Caco-2 (cell line): ENCODE measurements around the gene PCBP3. TPM values are rescaled to one million over a fixed set of nuclear protein-coding genes. Genes with fewer than 3 reads are reported as not detected.
"Not testable (repeated sequence)": the region's sequence is repeated elsewhere in the genome, so short reads cannot be mapped to it uniquely, and the experiment has no call there.

Source experiments
- BruUV-seq: library from RNA; stranded (reverse); fragments of 400-500 nt; replicated peaks from 2 replicates; lab custom pipeline; 2021; lab: Mats Ljungman, UMichigan
- CTCF ChIA-PET: fragments of 300-600 bp; sonication (Branson Sonifier 250); formaldehyde crosslinking; loops from one replicate; lab custom pipeline; 2022; ENCODE audit warnings: antibody characterized with exemption; lab: Charles Lee
- POLR2A ChIA-PET: fragments of 300-600 bp; sonication (Branson Sonifier 250); formaldehyde crosslinking; loops from one replicate; lab custom pipeline; 2022; ENCODE audit warnings: antibody characterized with exemption; lab: Charles Lee
- DNase-seq, 2 experiments: peaks; one replicate each; pipeline versions ENCODE4 v3.0.0 to v3.0.0-alpha.2; 2020 to 2022
- H3K27me3 ChIP-seq: replicated peaks from 2 replicates; pipeline ENCODE4 v1.6.0; 2011; ENCODE audit warnings: low read length; ENCODE audit not compliant: control insufficient read depth, insufficient read depth
- H3K36me3 ChIP-seq: 2 replicates; pipeline ENCODE4 v1.5.1; 2011; ENCODE audit warnings: low read length; ENCODE audit not compliant: control insufficient read depth, insufficient read depth
- H3K4me1 ChIP-seq: fragments of 250-450 bp; sonication (Bioruptor Pico); 2 replicates; pipeline ENCODE4 v1.5.1; 2020; ENCODE audit warnings: mild to moderate bottlenecking
- H3K4me3 ChIP-seq: 2 replicates; pipeline ENCODE4 v1.5.1; 2011; ENCODE audit warnings: low read depth, mild to moderate bottlenecking, control low read depth, low read length
- H3K9me3 ChIP-seq: fragments of 250-450 bp; sonication (Bioruptor Pico); 2 replicates; pipeline ENCODE4 v1.5.1; 2020; ENCODE audit warnings: mild to moderate bottlenecking, moderate library complexity
- H3K27ac Mint-ChIP-seq: one replicate; pipeline ENCODE4 v1.8.0; 2022; ENCODE audit warnings: mixed read lengths; ENCODE audit not compliant: unreplicated experiment
- H3K27me3 Mint-ChIP-seq: one replicate; pipeline ENCODE4 v1.8.0; 2022; ENCODE audit warnings: mixed read lengths; ENCODE audit not compliant: insufficient read depth, unreplicated experiment
- H3K36me3 Mint-ChIP-seq: one replicate; pipeline ENCODE4 v1.8.0; 2022; ENCODE audit warnings: mild to moderate bottlenecking, mixed read lengths; ENCODE audit not compliant: insufficient read depth, unreplicated experiment
- H3K4me1 Mint-ChIP-seq: one replicate; pipeline ENCODE4 v1.8.0; 2022; ENCODE audit warnings: low read depth, mixed read lengths; ENCODE audit not compliant: unreplicated experiment
- H3K4me3 Mint-ChIP-seq: one replicate; pipeline ENCODE4 v1.8.0; 2022; ENCODE audit warnings: mild to moderate bottlenecking, moderate library complexity, mixed read lengths; ENCODE audit not compliant: unreplicated experiment
- H3K9me3 Mint-ChIP-seq: one replicate; pipeline ENCODE4 v1.8.0; 2022; ENCODE audit warnings: mixed read lengths; ENCODE audit not compliant: unreplicated experiment
- intact Hi-C: fragments of 100-400 bp; cut with micrococcal nuclease; formaldehyde crosslinking; loops from one replicate; pipeline ENCODE4 v1.10.0; 2022; ENCODE audit not compliant: unreplicated experiment
- total RNA-seq: library from RNA; stranded (reverse); gene quantifications from 2 replicates; pipeline ENCODE4 v1.2.3, GENCODE V29; 2022
- TF ChIP-seq, protein P1 (sequence below), 2 experiments: fragments of 200-600 bp in 1 of 2; IDR thresholded peaks; 1 replicate in 1 of 2; 2 replicates in 1 of 2; pipeline versions ENCODE4 v1.5.1 to v1.8.0; 2011 to 2022; ENCODE audit warnings: antibody characterized with exemption in 1 of 2, control low read depth in 1 of 2, inconsistent platforms in 1 of 2, low read depth in 1 of 2, low read length in 1 of 2, mild to moderate bottlenecking in 1 of 2, moderate library complexity in 1 of 2; ENCODE audit not compliant: insufficient read depth in 1 of 2, severe bottlenecking in 1 of 2, unreplicated experiment in 1 of 2

PCBP3 gene
- total RNA-seq, 1 experiment from 2014 or later: 0.75 TPM

DNA sequence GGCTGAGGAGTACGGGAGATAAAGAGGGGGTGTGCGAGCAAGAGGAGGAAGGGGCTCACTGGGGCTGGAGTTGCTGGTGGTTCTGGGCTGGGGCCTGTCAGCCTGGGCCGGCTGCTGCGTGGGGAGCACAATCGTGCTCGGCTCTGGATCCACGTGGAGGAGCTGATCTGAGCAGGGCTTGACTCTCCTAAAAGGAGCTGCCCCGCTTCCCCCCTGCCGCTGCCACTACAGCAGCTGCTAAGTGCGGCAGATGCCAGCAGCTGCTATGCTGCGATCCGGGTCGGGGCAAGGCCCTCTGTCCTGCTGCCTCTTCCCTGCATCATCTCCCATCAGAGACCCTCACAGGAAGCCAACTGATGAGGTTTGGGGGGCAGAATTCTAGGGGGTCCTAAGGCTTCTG, 165.9 kb downstream of the PCBP3 start:
- ChIA-PET POLR2A (no interaction called here), CTCF (no interaction called here)
- Mint-ChIP-seq H3K27ac (no peak overlapping the region), H3K36me3 (no peaks in the 10 kb centered on the region), H3K27me3 (peaks cover 17% of the 10 kb centered on the region), H3K4me1 (no peaks in the 10 kb centered on the region), H3K4me3 (no peak overlapping the region), H3K9me3 (no peaks in the 10 kb centered on the region)
- BruUV-seq: no TSS peak
- Histone ChIP-seq H3K9me3 (no peaks in the 10 kb centered on the region), H3K27me3 (no peaks in the 10 kb centered on the region; the same call in 1 of the 2 replicates), H3K36me3 (no peaks in the 10 kb centered on the region), H3K4me1 (no peaks in the 10 kb centered on the region), H3K4me3 (no peak overlapping the region)
- intact Hi-C loops: no loop called here
- TF ChIP-seq, protein P1, sequence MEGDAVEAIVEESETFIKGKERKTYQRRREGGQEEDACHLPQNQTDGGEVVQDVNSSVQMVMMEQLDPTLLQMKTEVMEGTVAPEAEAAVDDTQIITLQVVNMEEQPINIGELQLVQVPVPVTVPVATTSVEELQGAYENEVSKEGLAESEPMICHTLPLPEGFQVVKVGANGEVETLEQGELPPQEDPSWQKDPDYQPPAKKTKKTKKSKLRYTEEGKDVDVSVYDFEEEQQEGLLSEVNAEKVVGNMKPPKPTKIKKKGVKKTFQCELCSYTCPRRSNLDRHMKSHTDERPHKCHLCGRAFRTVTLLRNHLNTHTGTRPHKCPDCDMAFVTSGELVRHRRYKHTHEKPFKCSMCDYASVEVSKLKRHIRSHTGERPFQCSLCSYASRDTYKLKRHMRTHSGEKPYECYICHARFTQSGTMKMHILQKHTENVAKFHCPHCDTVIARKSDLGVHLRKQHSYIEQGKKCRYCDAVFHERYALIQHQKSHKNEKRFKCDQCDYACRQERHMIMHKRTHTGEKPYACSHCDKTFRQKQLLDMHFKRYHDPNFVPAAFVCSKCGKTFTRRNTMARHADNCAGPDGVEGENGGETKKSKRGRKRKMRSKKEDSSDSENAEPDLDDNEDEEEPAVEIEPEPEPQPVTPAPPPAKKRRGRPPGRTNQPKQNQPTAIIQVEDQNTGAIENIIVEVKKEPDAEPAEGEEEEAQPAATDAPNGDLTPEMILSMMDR (IDR thresholded peaks at IDR 0.05; ENCODE audit: insufficient read depth in 1 of 2, low read depth in 1 of 2, low read length in 1 of 2, severe bottlenecking in 1 of 2, unreplicated experiment in 1 of 2): no peak
- no peak for DNase-seq

DNA sequence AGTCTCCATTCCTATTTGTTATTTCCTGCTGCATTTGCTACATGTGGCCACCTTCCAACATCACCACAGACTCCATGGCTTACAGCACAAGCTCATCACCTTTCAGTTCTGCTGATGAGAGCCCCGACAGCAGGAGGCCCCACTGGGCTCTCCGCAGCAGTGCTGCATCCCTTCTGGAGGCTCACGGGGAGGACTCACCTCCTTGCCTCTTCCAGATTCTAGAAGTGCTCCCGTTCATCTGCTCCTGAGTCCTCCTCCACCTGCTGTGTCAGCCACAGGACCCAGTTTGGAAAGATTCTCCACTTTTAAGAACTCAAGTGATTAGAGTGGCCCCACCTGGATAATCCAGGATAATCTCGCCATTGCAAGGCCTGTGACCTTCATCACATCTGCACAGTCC, 167.6 kb downstream of the PCBP3 start:
- H3K4me3 Mint-ChIP-seq: no peak overlapping the region
- no peak overlapping the region for H3K27ac Mint-ChIP-seq
- H3K36me3 Mint-ChIP-seq: no peaks in the 10 kb centered on the region
- H3K36me3 ChIP-seq: no peaks in the 10 kb centered on the region
- DNase-seq: no peak
- intact Hi-C loops: no loop called here
- no peaks in the 10 kb centered on the region for H3K9me3 ChIP-seq
- H3K4me1 ChIP-seq: no peaks in the 10 kb centered on the region
- no TSS peak for BruUV-seq
- ChIA-PET CTCF (no interaction called here), POLR2A (no interaction called here)
- TF ChIP-seq, protein P1 (IDR thresholded peaks at IDR 0.05; ENCODE audit: insufficient read depth in 1 of 2, low read depth in 1 of 2, low read length in 1 of 2, severe bottlenecking in 1 of 2, unreplicated experiment in 1 of 2): no peak
- no peak overlapping the region for H3K4me3 ChIP-seq
- no peaks in the 10 kb centered on the region for H3K27me3 ChIP-seq
- no peaks in the 10 kb centered on the region for H3K4me1 Mint-ChIP-seq
- H3K27me3 Mint-ChIP-seq: peaks cover 17% of the 10 kb centered on the region
- H3K9me3 Mint-ChIP-seq: no peaks in the 10 kb centered on the region

DNA sequence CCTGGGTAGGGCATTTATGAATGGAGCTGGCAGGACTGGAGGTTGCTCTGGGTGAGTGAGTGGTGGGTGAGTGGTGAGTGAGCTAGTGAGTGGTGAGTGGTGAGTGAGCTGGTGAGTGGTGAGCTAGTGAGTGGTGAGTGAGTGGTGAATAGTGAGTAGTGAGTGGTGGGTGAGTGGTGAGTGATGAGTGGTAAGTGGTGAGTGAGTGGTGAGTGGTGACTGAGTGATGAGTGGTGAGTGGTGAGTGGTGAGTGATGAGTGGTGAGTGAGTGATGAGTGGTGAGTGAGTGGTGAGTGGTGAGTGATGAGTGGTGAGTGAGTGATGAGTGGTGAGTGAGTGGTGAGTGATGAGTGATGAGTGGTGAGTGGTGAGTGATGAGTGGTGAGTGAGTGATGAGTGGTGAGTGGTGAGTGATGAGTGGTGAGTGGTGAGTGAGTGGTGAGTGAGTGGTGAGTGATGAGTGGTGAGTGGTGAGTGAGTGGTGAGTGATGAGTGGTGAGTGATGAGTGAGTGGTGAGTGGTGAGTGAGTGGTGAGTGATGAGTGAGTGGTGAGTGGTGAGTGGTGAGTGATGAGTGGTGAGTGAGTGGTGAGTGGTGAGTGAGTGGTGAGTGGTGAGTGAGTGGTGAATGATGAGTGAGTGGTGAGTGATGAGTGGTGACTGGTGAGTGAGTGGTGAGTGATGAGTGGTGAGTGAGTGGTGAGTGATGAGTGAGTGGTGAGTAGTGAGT, 170.8 kb downstream of the PCBP3 start:
- H3K27me3 Mint-ChIP-seq: peaks cover 17% of the 10 kb centered on the region
- POLR2A ChIA-PET: not testable (repeated sequence)

DNA sequence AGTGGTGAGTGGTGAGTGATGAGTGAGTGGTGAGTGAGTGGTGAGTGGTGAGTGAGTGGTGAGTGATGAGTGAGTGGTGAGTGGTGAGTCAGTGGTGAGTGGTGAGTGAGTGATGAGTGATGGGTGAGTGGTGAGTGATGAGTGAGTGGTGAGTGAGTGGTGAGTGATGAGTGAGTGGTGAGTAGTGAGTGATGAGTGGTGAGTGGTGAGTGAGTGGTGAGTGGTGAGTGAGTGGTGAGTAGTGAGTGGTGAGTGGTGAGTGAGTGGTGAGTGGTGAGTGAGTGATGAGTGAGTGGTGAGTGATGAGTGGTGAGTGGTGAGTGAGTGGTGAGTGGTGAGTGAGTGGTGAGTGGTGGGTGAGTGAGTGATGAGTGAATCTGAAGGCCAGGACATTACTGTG, 172.3 kb downstream of the PCBP3 start:
- H3K27me3 Mint-ChIP-seq: peaks cover 17% of the 10 kb centered on the region
- CTCF ChIA-PET, H3K36me3 Mint-ChIP-seq, H3K27me3 ChIP-seq, POLR2A ChIA-PET, H3K9me3 ChIP-seq, H3K27ac Mint-ChIP-seq, H3K4me3 ChIP-seq, BruUV-seq, H3K4me1 ChIP-seq, H3K4me1 Mint-ChIP-seq, H3K36me3 ChIP-seq, H3K9me3 Mint-ChIP-seq, DNase-seq, H3K4me3 Mint-ChIP-seq, intact Hi-C loops: not testable (repeated sequence)

More for the DNA sequence above, 170.8 kb downstream of the PCBP3 start:
- H3K4me3 ChIP-seq, DNase-seq, H3K27me3 ChIP-seq, H3K9me3 ChIP-seq, H3K9me3 Mint-ChIP-seq, H3K27ac Mint-ChIP-seq, H3K4me3 Mint-ChIP-seq, H3K4me1 Mint-ChIP-seq, CTCF ChIA-PET, intact Hi-C loops, H3K36me3 ChIP-seq, BruUV-seq, H3K36me3 Mint-ChIP-seq, H3K4me1 ChIP-seq: not testable (repeated sequence)
